ENCODE measurements around the gene TGFBR3. TPM values are rescaled to one million over a fixed set of nuclear protein-coding genes. Genes with fewer than 3 reads are reported as not detected.
"Not testable (repeated sequence)": the region's sequence is repeated elsewhere in the genome, so short reads cannot be mapped to it uniquely, and the experiment has no call there.

The TGFBR3 gene
- total RNA-seq, 1 donor from 2014 or later, result 10.0 TPM

DNA sequence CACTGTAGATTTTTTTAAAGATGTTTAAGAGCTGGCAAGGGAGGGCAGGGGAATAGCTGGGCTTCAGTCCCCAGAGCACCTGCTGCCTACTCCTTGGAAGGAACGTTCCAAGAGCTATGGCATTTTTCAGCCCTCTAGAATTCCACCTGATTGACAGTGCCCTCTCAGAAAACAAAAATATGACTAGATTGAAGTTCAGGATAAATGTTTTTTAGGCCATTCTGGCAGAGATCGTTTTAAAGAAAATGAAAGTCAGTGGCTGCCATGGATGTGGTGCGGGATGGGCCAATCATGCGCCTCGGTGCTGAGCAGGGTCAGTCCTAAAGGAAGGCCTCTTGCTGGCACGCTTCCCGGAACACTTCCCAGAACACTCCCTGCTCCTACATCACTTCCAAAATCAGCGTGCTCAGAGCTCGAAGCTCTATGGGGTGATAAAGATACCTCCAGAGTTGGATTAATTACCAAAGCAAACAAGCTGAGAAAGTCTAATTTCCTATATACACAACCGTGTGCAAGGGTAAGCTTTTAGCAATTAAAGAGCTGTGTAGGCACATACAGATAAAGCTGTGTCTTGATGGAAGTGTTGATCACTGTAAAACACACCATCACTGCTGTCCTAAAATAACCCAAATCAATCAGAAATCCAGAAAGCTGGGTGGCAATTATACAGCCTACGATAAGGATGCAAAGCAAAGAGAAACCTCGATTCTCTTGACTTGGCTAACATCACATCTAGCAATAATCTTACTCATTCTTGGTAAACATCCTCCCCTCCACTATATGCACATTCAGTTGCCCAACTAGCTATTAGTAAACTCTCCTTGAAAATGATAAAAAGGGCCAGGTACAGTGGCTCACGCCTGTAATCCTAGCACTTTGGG, 34.6 kb downstream of the TGFBR3 start:
- peak; percentile 71 for DNase-seq (ENCODE audit: extremely low read depth, low read depth, low spot score)

DNA sequence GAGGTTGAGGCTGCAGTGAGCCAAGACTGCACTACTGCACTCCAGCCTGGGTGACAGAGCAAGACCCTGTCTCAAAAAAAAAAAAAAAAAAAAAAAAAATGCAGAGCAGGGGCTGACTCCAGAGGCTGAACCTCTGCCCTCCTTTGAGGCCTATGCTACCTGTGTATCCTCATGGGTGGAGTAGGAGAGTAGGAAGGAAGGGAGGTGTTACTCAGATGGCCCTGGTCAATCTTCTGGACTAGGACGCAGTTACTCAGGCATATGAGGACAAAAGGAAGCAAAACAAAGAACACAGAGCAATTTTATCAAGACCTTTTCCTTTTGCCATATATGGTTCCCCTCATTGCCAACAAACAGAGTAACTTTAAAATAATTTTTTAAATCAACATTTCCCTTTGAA, 35.2 kb downstream of the TGFBR3 start:
- no peak for DNase-seq (ENCODE audit: extremely low read depth, low read depth, low spot score)

DNA sequence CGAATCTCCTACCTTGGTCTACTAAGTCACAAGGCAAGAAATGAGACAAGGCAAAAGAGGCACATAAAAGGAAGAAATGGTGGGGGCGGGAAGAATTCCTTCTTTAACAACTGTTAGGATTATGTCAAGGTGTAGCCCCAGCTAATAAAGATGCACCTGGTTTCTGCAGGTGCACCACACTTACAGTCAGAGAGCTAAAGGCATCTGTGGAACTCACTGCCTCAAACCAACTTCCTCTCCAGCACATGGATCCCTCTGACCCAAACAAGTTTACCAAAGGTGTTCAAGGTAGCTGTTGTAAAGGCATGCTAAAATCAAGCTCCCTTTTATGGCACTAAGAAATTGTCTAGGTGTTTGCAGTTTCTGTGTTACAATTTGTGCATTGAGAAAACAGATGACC, 38.1 kb downstream of the TGFBR3 start:
- DNase-seq (ENCODE audit: extremely low read depth, low read depth, low spot score), result no peak

DNA sequence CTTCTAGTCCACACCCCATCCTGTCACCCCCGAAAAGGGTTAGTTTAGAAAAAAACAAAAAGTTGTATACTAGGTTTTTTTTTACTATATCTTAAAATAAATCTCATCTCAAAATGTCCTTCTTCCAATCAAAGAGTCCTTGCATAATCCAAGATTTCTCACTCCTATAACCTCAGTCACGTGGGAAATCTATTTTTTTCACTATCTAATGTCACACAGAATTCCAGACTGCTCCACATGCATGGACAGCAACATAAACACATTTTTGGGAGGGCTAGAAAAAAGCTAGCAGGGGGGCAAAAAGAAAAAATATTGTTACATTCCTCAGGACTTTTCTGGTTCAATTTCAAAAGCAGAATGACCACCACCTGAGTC, 39.3 kb downstream of the TGFBR3 start:
- no peak for DNase-seq (ENCODE audit: extremely low read depth, low read depth, low spot score)

DNA sequence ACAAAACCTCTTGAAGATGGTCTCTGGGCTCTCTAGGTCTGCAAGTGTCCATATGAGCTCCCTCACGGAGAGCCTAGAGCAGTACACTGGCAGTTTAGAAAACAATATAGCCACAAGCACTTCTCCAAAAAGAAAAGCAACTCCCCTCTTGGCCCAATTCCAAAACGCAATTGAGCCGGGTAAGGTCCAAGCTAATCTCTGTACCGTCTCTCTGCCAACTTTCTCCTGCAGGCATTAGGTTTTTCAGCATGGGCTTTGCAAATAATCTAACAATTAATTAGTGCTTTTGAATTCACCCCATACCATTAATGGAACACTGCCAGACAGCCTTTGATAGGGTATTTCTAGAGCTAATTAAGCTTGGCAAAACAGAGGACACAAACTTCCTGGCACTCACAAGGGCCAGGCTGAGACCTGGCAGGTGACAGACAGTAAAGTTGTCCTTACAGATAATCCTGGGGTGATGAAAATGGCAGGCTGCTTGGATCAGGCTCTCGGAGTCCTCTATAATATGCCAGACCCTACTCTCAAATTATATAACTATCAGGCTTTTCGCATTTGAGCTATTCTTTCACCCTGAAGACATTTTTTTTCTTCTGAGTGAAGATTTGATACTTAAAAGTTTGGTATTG, 39.8 kb downstream of the TGFBR3 start:
- DNase-seq (ENCODE audit: extremely low read depth, low read depth, low spot score), result no peak

DNA sequence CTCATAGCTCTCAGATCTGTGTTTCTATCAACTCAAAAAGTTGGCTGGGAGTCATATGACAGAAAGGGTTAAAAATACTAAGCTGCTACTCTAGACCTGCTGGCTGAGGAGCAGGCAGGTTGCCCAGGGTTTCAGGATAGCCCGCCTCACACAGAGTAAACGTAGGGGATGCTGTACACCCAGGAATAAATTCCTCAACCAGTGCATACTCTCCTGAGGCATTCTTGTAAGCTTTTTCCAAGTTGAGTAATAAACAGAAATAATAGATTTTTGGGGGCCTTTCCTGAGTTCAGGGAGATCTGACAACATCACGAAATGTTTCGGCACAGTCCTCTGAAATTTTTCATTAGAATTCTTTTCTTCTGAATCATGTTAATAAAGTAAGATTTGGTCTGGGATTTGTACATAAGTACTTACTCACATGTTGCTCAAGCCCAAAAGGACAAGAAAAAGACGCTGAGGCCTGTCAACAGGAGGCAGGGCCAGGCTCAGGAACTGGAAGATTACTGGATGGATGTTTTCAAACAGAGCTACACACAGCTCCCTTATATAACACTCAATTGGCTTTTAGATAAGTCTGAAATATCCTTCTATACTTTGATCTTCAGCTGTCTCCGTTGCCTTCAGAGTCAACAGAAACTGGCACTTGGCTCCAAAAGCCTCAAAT, 41.0 kb downstream of the TGFBR3 start:
- DNase-seq (ENCODE audit: extremely low read depth, low read depth, low spot score), result no peak

DNA sequence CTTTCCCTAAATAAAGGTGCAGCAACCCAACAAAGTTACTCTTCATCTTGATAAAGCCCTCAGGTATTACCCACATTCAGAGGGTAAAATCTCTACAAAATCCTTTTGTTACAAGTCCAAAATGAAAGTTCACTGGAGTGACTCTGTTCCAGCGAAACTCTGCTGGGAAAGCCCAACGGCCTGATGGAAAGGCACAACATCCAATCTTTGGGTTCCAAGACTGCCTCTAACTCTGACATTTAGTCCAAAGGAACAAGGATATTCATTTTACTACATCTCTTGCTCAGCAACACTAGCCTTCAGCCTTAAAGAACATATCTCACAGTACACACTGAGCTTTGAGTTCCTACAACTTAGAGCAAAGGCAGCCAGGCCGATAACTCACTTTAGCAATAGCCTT, 42.1 kb downstream of the TGFBR3 start:
- DNase-seq (ENCODE audit: extremely low read depth, low read depth, low spot score), result no peak

DNA sequence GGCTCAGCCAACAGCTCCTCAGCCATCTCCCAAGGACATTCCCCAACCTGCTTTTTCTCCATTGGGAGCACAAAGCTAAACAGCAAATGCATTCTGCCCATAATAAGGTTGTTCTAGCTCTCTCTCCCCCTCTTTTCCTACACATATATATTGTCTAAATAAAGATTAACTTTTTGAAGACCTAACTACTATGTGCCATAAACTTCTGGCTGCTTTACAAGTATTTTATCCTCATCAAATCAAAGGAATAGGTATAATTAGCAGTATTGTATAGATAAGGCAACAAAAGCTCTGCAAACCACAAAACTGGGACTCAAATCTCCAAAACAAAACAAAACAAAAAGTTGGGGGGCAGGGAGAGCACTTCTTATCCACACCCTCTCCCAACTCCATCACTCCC, 43.4 kb downstream of the TGFBR3 start:
- DNase-seq (ENCODE audit: extremely low read depth, low read depth, low spot score), result no peak

DNA sequence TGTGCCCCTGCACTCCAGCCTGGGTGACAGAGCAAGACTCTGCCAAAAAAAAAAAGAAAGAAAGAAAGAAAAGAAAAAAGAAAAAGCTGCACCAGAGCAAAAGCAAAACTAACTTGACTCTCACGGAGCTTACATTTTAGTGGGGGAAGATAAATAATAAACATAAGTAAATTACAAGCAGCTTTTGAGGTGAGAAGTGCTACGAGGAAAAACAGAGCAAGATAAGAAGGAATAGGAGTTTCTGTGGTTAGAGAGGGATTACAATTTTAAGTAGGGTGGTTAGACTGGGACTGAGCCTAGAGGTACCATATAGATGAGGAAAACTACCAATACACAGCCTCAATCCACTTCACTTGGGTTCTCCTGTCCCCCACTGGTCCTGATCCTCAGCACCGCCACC, 43.9 kb downstream of the TGFBR3 start:
- no peak for DNase-seq (ENCODE audit: extremely low read depth, low read depth, low spot score)

DNA sequence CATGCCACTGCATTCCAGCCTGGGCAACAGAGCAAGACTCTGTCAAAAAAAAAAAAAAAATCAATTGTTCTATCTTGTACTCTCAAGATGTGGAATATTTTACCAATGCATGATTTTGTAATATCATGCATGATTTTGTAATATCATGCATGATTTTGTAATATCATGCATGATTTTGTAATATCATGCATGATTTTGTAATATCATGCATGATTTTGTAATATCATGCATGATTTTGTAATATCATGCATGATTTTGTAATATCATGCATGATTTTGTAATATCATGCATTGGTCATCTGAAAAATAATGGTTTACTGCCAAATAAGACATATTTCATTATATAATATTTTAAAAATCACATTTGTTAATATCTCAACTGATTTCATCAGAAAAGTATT, 45.7 kb downstream of the TGFBR3 start:
- not testable (repeated sequence) for DNase-seq (ENCODE audit: extremely low read depth, low read depth, low spot score)

DNA sequence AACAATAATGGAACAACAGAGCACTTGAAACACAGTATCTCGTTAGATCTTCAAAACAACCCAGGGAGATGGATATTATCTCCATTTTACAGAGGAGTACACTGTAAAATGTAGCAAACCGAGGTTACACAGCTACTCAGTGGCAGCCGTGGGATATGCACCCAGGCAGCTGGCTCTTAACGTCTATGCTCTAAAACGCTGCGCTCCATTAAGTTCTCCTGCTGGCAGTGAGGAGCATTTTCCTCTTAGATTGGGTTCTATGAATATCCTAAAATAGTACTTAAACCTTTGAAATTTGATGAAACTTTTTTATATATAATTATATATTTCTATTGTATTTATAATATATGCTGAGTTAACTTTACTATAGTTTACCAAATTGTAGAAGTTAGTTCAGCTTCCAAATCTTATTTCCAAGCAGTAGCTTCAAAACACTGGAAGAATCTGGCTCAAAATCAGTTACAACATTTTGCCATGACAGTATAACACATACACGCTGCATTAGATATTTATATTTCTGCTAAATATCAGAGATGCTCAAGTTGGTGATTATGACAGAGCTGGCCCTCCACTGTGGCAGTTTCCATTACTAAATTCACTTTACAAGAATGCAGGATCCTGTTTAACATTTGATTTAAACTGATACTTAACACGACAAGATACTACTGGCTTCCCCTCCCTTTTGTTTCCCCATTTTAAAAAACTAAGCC, 49.5 kb downstream of the TGFBR3 start:
- no peak for DNase-seq (ENCODE audit: extremely low read depth, low read depth, low spot score)

DNA sequence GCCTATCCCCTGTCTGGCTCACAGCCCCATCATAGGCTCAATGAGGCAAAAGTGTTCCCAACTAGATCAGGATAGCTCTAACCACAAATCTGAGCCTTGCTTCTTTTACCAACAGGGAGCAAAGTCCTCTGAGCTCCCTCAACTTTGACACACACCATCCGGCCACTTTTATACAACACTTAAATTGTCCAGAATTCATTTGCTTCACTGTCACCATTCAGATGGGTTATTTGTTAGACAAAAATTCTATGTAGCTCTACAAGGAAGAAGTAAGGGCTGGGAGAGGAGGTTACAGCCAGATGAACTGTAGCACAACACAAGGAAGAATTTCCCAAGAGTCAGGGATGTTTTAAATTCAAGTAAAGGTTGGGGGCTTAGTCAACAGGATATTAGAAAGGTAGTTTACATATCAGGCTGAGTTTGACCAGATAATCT, 50.8 kb downstream of the TGFBR3 start:
- no peak for DNase-seq (ENCODE audit: extremely low read depth, low read depth, low spot score)

DNA sequence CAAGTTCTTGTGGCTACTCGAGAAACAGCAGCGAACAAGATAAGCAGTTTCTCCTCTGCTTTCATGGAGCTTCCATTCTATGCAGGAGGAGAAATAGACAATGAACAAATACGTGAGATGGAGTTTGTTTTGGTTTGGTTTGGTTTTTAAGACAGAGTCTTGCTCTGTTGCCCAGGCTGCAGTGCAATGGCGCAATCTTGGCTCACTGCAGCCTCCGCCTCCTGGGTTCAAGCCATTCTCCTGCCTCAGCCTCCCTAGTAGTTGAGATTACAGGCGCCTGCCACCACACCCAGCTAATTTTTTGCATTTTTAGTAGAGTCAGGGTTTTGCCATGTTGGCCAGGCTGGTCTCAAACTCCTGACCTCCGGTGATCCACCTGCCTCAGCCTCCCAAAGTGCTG, 51.4 kb downstream of the TGFBR3 start:
- DNase-seq (ENCODE audit: extremely low read depth, low read depth, low spot score), result not testable (repeated sequence)

DNA sequence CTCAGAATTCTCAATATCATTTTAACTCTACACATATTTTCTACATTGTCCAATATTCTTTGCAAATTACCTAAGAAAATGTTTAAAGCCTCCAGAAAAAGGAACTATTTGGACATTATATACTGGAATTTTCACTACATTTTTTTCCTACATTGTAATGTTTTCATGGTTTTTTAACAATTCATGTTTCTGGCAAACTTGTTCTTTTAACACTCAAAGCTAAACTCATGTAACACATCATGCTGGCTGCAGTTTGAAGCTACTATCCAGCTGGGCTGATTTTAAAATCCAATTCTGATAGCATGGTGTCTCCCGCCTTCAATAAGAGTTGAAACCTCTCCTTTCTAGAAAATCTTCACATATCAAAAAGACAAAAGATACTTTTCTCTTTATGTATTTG, 52.0 kb downstream of the TGFBR3 start:
- no peak for DNase-seq (ENCODE audit: extremely low read depth, low read depth, low spot score)

DNA sequence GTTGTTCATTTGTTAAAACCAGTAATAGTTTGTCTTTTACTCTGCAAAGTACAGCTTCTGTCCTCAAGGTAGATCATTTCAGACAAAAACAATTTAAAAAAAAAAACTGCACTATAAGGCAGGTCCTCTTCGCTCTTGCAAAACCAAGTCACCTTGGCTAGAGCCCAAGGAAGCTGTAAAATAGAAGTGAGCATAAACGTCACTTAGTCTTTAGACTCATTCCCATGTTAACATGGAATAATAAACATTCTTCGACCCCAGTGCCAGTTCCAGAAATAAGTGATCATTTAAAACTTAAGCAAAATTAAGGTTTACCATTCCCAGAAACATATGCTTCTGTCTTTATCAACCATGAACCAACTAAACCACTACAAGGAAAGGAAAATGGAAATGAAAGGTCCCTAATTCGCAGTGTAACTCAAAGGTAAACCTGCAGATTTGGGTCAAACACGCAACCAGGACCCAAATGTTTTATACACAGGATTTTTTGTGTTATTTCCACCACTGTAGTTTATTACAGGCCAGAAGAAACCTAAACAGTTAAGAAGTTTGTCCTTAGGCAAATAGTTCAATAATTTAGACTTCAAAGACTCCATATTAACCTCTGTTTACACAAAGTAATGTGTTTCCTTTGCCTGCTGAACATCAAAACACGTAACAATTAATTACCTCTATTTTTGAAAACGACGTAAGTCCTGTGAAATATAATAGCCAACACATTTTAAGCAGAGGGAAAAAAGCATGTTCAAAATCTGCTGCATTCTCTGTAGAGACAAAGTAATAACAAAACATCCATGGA, 54.6 kb downstream of the TGFBR3 start:
- no peak for DNase-seq (ENCODE audit: extremely low read depth, low read depth, low spot score)

DNA sequence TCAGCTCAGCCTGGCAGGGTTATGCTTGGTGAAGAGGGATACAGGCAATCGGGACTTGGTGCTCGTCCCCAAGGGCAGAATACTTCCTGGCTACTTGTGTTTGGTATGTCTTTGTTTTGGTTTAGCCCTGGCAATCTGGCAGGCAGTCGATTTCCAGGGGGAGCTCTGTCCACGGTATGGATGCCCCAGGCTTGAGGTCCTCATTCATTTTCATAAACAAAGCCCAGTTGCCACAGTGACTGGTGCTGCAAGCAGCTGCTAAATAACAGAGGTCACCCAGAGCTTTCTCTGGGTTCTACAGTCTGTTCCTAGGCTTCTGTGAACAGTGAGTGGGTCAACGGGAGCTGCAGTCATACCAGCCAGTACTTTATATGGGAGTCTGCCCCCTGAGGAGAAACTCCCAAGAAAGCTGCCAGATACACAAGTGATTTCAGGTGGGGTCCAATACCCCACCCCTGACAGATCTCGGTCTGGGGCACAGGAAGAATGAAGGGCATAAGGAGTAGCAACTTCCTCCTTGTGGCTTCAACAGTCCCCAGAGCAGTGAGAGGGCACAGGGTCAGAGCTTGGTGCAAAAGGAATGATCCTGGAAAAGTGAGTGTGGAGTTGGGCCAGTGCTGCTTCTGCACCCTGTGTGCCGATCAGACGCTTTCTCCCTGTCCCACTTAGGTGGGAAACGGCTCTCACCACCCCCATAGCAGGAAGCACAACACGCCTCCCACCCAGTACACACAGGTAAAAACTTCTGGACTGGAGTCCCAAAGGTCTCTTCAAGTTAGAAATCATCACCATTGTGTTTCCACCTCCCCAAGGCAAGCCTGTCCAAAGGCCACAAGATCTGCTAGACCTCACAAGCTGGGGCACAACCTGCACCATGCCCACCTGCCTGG, 55.5 kb downstream of the TGFBR3 start:
- no peak for DNase-seq (ENCODE audit: extremely low read depth, low read depth, low spot score)

DNA sequence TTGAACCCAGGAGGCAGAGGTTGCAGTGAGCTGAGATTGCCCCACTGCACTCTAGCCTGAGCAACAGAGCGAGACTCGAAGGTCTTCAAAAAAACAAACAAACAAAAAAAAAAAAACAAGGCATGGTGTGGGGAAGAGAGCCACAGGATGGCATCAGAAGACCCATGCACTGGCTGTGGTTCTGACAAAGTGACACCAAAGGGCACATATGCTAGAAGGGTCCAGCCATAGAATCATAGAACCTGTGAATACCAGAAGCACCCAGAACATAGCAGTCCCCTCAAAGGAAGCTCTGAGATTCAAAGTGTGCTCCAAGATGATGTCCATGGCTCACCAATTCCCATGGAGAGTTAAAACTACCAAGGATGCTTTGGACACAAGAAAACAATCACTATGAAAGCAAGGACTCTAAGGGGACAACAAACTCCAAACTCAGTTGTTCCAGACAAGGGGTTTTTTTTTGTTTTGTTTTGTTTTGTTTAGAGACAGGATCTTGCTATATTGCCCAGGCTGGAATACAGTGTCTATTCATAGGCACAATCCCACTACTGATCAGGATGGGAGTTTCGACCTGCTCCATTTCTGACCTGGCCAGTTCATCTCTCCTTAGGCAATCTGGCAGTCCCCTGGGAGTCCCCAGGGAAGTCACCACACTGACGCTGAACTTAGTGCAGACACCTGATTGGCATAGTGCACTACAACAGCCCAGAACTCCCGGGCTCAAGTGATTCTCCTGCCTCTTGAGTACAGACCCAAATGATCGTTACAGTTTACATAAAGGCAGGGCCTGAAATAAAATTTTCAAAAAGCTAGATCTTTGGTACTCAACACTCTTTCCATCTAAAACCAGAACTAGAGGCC, 56.4 kb downstream of the TGFBR3 start:
- no peak for DNase-seq (ENCODE audit: extremely low read depth, low read depth, low spot score)

DNA sequence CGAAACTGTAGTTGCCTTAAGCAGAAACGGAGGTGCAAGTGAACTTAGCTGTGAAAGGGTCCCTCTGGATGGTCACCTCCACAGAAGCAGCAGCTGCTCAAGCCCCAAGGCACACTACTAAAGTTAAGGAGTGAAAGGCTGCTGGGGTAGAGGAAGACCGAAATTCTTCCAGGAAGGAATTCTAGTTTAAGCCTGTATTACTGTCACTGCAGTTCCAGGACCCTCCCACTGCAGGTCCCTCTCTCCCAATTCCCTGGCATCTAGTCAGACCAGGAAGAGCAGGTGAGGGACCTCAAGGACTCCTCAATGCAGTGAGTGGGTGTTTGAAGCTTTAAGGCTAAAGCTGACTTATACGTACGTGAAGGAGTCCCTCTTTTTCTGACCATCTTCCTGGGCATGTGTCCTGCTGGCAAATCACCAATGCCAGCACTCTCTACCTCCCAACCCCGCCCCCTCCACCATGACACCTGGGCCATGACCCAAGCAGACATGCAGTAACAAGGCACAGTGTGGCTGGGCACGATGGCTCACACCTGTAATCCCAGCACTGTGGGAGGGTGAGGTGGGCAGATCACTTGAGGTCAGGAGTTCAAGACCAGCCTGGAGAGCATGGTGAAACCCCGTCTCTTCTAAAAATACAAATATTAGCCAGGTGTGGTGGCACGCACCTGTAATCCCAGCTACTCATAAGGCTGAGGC, 57.2 kb downstream of the TGFBR3 start:
- DNase-seq (ENCODE audit: extremely low read depth, low read depth, low spot score), result no peak

Data from glomerular endothelial cell (primary cell).